Mucosa of descending colon (tissue), 3 donors: Measurements from ENCODE around the gene DEXI. TPM values are rescaled to one million over a fixed set of nuclear protein-coding genes. Genes with fewer than 3 reads are reported as not detected.

Experiments used
- ATAC-seq: fragments of 200-7000 bp; cut with Tn5 transposase; one replicate; pipeline ENCODE4 v1.9.1; 2020; ENCODE audit warnings: mild to moderate bottlenecking, moderate library complexity
- DNase-seq, 3 donors: peaks; one replicate each; pipeline ENCODE4 v3.0.0-alpha.2; 2020
- H3K36me3 ChIP-seq: fragments of 200-600 bp; one replicate; pipeline ENCODE4 v1.8.0; 2021; ENCODE audit warnings: low read depth, mild to moderate bottlenecking
- H3K4me1 ChIP-seq: fragments of 200-600 bp; one replicate; pipeline ENCODE4 v1.8.0; 2021; ENCODE audit warnings: low read depth, mild to moderate bottlenecking
- H3K4me3 ChIP-seq: fragments of 200-600 bp; one replicate; pipeline ENCODE4 v1.8.0; 2021; ENCODE audit warnings: mild to moderate bottlenecking
- H3K9me3 ChIP-seq: fragments of 200-600 bp; one replicate; pipeline ENCODE4 v1.8.0; 2021; ENCODE audit warnings: mild to moderate bottlenecking
- CTCF ChIP-seq: fragments of 200-600 bp; IDR thresholded peaks from one replicate; pipeline ENCODE4 v1.8.0; 2022; ENCODE audit warnings: antibody characterized with exemption, mild to moderate bottlenecking
- intact Hi-C, 2 donors: fragments of 100-400 bp; cut with DNase I in 1 of 2; cut with micrococcal nuclease in 1 of 2; formaldehyde crosslinking; loops; one replicate each; pipeline versions ENCODE4 v1.11.0 to v1.11.1; 2022; cut with DNase I, micrococcal nuclease
- total RNA-seq, 3 donors: library from RNA; stranded (reverse); fragmentation: NEBNext Ultra II Directional in 2 of 3; extraction: Animal tissue kit (Norgen Biotek cat#: 25700) in 2 of 3; gene quantifications; one replicate each; pipeline versions ENCODE4 v1.2.1 to v1.2.4, GENCODE V29; 2021 to 2023
- donor health status: DM: no; HTN: no; CAD: no; lungs with moderate emphysema.
- donor health status: DM: no; HTN: no; CAD: no.
- donor health status: DM: no; HTN: yes; CAD: no.

DEXI gene
- total RNA-seq, 3 donors from 2014 or later, result 18.0 to 44.8 (median 26.6) TPM

GRCh38 chr16:10937068-10937859 lies 5.0 kb downstream of the DEXI start:
- Histone ChIP-seq H3K9me3 (no peaks in the 10 kb centered on the region), H3K4me1 (peaks cover 62% of the 10 kb centered on the region), H3K4me3 (no peak overlapping the region), H3K36me3 (no peaks in the 10 kb centered on the region)
- no peak for DNase-seq
- intact Hi-C loops, result no loop called here
- no peak for TF ChIP-seq CTCF
- ATAC-seq, result peak; percentile 0

- ATAC-seq, result no peak
- no peak for DNase-seq
- no peak overlapping the region for H3K4me3 ChIP-seq
- TF ChIP-seq CTCF, result no peak
- intact Hi-C loops, result no loop called here
- no peaks in the 10 kb centered on the region for H3K9me3 ChIP-seq
- no peaks in the 10 kb centered on the region for H3K36me3 ChIP-seq
- H3K4me1 ChIP-seq, result peaks cover 61% of the 10 kb centered on the region
Observed at GRCh38 chr16:10936272-10936984, 5.8 kb downstream of the DEXI start.

- DNase-seq (no peak), ATAC-seq (no peak)
- intact Hi-C loops, result no loop called here
- TF ChIP-seq CTCF, result no peak
- Histone ChIP-seq H3K4me3 (no peak overlapping the region), H3K36me3 (no peaks in the 10 kb centered on the region), H3K9me3 (no peaks in the 10 kb centered on the region), H3K4me1 (peaks cover 50% of the 10 kb centered on the region)
Observed at GRCh38 chr16:10935226-10935915, 6.9 kb downstream of the DEXI start.

GRCh38 chr16:10934325-10935107 lies 7.8 kb downstream of the DEXI start:
- TF ChIP-seq CTCF, result no peak
- DNase-seq (peak in 1 of 3 donors; percentile 29), ATAC-seq (no peak)
- no peaks in the 10 kb centered on the region for H3K36me3 ChIP-seq
- H3K9me3 ChIP-seq, result no peaks in the 10 kb centered on the region
- H3K4me3 ChIP-seq, result no peak overlapping the region
- H3K4me1 ChIP-seq, result peaks cover 42% of the 10 kb centered on the region
- intact Hi-C loops, result no loop called here

- no peaks in the 10 kb centered on the region for H3K36me3 ChIP-seq
- no peak for ATAC-seq
- intact Hi-C loops, result no loop called here
Observed at GRCh38 chr16:10933865-10934264, 8.4 kb downstream of the DEXI start.

More at GRCh38 chr16:10933865-10934264, 8.4 kb downstream of the DEXI start:
- H3K4me3 ChIP-seq, result no peak overlapping the region
- no peak for TF ChIP-seq CTCF
- peaks cover 35% of the 10 kb centered on the region for H3K4me1 ChIP-seq
- DNase-seq, result peak in 1 of 3 donors; percentile 25
- H3K9me3 ChIP-seq, result no peaks in the 10 kb centered on the region
